HG03378 (cell line): ENCODE data around the gene GAS2L1.

Experiments used
- ATAC-seq: cut with Tn5 transposase; IDR thresholded peaks from one replicate; pipeline ENCODE4 v1.9.1; 2021; ENCODE audit warnings: mild to moderate bottlenecking, moderate library complexity; ENCODE audit not compliant: unreplicated experiment

The GAS2L1 gene

DNA sequence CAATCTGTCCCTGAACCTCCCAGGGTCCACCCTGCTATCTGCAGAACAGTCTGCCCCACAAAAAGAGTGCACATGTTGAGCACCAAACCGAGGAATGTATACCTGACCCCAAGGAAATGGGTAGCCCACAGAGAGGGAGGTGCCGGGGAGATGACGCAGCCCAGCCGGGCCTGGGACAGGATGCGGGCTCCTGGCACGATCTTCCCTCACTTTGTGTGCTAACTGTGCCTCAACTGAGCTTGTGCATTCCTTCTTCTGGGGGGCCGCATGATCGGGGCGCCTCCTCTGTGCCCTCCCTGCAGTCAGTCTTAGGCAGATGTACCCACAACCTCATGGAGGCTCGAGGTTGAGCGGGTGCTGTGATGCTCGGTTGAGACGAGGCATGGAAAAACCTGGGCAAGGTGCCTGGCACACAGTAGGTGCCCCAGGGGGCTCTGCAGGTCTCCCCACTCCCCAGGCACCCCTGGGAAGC is 2.4 kb downstream of the GAS2L1 start:
- ATAC-seq, result no peak

DNA sequence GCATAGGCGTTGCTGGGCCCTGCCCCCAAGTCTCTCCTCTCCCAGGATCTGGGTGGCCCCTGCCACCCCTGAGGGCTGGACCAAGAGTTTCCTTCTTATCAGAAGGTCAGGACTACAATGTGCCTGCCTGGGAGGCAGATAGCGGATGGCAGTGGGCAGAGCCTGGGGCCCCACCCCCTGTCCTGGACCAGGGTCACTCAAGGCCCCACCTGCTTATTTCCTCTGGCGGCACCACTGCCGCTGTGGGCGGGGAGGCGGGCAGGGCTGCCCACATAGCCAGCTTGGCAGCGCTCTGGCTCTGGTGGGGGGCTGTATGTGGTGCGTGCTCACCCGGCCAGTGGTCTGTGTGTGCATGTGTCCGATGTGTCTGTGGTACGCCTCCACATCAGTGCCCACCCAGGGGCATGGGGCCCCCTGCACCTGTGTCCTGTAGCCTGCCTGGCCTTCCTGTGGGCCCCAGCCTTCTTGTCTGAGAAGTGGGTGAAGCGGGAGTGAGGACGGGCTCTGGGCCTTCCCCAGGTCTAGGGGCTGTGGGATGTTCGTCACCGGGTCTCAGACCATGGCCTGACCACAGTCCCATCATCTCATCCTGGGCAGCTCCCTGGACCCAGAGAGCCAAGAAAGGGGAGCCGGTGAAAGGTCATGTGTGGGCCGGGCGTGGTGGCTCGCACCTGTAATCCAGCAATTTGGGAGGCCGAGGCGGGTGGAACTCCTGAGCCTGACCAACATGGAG is 3.0 kb downstream of the GAS2L1 start:
- no peak for ATAC-seq

DNA sequence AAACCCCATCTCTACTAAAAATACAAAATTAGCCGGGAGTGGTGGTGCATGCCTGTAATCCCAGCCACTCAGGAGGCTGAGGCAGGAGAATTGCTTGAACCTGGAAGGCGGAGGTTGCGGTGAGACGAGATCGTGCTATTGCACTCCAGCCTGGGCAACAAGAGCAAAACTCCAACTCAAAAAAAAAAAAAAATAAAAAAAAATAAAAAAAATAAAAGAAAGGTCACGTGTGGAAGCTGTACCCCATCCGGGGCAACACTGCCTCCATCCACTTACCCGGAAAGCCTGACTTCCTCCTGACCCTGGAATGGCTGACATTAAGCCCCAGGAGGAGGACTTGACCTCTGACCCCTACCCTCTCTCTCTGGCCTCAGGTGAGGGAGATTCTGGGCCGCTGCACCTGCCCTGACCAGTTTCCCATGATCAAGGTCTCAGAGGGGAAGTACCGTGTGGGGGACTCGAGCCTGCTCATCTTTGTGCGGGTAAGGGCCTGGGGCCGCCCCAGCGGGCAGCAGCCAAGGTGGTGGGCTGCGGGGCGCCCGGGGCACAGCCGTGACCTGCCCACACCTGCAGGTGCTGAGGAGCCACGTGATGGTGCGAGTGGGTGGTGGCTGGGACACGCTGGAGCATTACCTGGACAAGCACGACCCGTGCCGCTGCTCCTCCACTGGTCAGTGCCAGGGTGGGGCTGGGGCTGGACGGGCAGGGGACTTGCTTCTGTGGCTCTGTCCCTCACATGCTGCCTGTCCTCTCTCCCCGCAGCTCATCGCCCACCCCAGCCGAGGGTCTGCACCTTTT is 3.8 kb downstream of the GAS2L1 start:
- ATAC-seq, result no peak

DNA sequence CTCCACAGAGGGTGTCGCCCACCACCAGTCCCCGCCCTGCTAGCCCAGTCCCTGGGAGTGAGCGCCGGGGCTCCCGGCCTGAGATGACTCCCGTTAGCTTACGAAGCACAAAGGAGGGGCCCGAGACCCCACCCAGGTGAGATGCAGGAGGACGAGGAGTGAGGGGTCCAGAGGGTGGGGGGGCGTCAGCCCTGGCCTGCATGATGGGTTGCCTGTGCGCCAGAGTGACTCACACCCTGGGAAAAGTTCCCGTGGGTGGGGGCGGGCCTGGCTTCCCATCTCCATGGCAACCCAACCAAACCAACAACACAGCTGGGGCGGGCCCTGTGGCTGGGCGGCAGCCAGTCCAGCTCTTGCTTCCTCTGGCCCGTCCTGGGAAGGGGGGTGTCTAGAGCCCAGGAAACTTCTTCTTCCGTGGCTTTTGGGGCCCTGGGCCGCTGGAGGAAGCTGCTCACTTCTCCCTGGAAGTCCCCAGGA is 4.5 kb downstream of the GAS2L1 start:
- ATAC-seq, result no peak

DNA sequence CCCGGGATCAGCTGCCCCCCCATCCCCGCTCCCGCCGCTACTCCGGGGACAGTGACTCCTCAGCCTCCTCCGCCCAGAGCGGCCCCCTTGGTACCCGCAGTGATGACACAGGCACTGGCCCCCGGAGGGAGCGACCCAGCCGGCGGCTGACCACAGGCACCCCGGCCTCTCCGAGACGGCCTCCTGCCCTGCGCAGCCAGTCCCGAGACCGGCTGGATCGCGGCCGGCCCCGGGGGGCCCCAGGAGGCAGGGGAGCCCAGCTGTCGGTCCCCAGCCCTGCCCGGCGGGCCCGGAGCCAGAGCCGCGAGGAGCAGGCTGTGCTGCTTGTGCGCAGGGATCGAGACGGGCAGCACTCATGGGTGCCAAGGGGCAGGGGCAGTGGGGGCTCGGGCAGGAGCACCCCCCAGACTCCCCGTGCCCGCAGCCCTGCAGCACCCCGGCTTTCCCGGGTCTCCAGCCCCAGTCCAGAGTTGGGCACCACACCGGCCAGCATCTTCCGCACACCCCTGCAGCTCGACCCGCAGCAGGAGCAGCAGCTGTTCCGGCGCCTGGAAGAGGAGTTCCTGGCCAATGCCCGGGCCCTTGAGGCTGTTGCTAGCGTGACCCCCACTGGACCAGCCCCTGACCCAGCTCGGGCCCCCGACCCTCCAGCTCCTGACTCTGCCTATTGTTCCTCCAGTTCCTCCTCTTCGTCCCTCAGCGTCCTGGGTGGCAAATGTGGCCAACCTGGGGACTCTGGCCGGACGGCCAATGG is 5.2 kb downstream of the GAS2L1 start:
- ATAC-seq, result no peak

DNA sequence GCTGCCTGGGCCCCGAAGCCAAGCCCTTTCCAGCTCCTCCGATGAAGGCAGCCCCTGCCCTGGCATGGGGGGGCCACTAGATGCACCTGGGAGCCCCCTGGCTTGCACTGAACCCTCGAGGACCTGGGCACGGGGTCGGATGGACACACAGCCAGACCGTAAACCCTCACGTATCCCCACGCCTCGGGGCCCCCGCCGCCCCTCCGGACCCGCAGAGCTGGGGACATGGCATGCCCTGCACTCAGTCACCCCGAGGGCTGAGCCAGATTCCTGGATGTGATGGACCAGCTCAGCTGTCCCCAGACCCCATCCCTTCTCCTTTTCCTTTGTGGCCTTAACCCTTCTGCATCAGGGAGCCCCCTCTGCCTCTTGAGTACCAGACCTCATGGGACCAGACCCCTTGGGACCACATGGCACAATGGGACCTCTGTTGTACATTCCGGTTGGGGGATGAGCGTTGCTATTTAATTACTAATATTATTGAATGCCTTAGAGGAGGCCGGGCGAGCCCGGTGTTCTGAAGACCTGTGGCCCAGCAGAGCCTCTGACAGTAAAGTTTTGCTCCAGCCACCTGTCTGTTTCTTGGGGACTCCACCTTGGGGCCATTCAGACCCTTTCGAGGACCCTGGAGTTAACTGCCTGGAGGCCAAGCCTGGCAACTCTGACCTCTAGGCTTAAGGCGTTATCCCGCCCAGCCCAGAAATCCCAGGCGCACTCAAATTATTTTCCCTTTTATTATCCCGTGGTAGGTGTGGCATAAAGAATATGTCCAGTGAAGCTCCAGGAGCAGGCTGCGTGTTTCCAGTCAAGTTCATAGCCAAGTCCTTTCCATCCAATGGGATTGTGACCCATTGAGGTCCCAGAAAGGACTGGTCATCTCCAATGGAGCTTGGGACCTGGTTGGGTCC is 6.0 kb downstream of the GAS2L1 start:
- ATAC-seq, result no peak

DNA sequence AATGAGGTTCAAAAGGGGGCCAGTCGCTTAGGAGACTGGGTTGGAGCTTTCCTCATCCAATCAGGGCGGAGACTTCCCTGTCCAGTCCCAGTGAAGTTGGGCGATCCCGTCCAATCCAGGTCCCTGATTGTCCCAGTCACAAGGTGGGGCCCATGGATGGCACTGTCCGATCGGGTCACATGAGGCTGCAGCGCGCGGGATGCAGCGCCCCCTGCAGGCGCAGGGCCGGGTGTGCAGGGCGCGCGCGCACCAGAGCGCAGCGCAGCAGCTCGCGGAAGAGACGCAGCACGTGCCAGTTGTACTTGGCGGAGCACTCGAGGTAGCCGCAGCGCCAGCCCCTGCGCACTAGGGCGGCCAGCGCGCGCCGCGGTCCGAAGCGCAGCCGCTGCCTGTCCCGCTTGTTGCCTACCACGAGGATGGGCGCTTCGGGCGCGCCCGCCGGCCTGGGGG is 6.7 kb downstream of the GAS2L1 start:
- ATAC-seq, result no peak

DNA sequence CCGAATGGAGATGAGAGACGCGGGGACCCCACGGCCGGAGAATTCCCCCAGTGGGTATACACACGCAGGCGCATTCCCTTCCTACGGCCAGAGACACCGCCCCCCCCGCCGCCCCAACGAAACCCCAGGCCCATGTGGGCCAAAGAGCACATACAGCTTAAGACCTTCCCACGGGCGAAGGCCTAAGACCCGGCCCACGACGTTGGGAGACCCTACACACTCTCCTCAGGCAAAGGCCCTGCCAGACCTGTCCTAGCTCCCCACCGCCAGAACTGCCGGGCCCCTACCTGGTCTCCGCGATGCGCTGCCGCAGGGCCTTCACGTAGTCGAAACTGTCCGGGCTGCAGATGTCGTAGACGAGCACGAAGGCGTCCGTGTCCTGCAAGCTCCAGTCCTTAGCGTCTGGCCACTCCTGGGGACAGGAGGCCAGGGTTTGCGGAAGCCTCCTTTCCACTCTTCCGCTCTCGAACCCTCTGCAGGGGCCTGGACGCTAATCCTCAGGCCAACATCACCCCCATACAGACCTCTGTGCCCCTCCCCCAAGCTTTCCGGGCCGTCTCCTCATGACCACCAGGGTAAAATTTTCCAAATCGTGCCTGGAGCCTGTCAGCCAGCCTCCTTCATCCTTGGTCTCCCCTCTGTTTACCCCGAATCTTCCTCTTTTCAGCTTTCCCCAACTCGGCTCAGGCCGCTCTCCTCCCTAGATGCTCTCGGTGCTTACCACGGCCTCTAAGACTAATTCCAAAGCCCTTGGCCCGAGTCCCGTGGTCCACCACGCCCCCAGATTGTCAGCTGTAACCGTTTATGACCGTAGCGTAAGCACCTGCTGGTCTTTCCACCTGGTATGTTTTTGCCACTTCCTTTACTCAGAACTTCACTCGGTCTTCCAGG is 7.4 kb downstream of the GAS2L1 start:
- no peak for ATAC-seq

DNA sequence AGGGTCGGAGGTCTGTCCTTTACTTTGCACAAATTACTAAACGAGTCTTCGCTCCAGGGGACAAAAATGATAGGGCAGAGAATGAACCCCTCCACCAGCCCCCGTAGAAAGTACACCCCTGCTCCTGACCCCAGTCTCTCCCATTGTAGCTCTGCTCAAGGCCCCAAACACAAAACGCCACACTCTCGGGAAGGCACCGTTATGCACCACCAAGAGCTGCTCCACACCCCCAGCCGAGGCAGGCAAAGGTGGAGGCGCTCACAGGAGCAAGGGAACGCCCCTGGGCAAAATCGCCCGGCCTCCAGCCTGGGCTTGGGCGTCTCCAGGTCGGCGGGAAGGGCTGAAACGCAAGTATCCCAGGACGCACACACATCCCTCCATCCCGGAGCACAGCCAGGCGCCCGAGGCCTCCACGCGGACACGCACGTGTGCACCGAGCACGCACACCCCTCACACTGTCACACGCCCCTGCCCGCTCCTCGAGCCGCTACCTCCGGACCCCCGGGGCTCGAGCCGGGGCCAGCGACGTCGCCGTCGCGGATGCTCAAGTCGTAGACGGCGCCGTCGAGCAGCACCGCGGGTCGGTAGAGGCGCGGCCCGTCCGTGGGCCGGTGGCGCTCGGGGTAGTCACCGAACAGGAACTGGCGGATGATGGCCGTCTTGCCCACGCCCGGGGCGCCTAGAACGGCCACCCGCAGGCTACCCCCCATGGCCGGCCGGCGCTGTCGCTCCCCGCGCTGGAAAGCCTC is 8.3 kb downstream of the GAS2L1 start:
- no peak for ATAC-seq

DNA sequence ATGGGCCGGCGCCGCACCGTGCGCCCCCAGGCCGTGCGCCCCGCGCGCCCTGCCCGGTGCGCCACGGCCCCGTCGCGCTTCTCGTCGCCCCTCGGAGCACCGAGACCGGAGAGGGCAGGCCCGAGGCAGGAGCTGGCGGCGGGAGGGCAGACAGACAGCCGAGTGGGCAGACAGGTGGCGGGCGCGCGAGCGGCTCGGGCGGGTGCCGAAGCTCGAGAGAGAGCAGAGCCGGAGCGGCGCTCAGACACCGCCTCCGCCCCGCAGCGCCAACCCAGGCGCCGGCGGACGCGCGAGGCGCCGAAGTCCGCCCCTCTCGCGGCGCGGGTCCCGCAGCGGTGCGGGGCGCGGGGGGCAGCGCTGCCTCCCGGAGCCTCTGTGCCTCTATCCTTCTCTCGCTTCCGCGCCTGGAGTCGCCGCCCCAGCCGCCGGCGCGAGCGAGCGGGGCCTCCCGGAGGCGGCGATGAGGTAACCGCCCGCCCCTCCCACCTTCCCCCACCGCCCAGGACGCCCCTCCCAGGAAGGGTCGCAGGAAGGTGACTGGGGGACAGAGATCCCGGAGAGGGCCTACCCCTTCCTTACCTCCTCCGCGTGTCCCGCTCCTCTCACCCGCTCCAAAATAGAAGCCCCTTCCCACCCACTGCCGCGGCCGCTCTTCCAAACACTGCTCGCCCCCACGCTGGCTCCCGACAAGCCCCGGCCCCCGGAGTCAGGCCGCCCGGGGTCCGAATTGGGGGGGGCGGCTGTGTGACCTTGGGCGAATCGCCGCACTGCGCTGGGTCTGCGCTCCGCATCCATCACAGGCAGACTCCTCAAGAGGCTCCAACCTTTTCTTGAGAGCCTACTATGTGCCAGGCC is 9.1 kb downstream of the GAS2L1 start, which contains the start of gene RASL10A:
Gene RASL10A (minus strand): TSS at position 412 of the 855 bp plus-strand sequence. CDS start 451 bp downstream, outside the sequence.
- no peak for ATAC-seq

DNA sequence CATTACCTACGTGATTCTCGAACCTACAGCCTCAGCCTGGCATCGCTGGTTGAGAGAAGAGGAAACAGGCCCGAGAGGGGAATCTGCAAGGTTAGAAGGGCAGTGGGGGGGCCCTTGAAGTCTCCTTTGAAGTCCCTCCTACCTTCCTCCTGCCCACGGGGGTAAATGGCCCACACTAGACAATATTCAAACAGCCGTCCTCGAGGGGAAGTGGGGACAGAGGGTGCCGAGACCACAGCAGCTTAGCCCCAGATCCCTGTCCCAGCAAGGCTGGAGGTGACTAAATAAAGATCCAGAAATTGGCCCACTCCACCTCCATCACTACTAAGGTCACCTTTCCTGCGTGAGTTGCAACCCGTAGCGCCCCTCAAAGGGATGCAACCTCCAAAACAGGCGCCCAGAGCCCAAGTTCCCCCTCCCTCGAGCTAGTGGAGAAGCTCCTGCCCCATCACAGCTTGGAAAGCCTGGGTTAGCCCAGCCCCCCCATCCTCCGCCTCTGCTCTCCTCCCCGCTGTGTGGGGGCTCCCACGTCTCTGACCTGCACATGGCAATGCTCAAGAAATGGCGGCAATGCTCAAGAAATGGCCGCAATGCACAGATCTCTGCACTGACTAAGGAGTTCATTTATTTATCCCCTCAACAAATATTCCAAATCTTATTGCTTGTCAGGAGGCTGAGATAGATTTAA is 9.8 kb downstream of the GAS2L1 start:
- ATAC-seq, result no peak

DNA sequence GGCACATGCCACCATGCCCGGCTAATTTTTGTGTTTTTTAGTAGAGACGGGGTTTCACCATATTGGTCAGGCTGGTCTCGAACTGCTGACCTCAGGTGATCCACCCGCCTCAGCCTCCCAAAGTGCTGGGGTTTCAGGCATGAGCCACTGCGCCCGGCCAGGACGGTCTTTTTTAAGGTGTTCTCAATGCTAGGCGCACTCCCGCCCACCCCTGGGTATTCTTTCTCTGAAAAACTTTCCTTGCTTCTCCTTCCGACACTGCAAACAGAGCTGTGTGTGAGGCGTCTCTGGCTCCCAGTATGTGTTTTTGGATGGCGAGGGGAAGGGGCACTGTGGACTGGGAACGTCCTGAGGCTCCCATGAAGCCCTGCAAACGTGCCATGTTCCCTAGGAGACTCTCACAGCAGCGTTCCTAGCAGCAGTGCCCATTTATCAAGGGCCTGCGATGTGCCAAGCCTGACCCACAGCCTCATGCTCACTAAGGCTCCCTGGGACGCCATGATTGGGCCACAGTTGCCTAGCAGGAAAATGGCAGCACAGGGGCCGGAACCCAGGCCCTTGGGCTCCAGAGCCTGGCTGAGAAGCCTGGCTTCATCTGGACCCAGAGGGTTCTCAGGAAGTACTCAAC is 11.5 kb downstream of the GAS2L1 start:
- no peak for ATAC-seq

DNA sequence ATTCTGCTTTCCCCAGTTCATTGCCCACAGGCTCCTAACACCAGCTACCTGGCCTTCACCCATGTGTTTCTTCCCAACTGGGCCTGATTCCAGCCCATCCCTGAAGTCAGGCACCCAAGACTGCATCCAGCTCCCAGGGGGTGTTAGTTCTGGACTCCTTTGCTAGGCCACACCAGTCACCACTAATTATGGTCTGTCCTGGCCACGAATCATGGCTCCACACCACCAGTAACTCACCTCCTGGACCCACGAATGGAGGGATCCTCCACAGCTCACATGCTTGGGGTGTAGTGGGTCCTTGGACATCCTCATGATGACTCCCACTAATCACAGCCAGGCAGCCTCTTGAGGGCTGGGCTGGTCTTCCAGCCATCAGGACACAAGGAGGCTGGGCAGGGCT is 12.6 kb downstream of the GAS2L1 start:
- no peak for ATAC-seq

DNA sequence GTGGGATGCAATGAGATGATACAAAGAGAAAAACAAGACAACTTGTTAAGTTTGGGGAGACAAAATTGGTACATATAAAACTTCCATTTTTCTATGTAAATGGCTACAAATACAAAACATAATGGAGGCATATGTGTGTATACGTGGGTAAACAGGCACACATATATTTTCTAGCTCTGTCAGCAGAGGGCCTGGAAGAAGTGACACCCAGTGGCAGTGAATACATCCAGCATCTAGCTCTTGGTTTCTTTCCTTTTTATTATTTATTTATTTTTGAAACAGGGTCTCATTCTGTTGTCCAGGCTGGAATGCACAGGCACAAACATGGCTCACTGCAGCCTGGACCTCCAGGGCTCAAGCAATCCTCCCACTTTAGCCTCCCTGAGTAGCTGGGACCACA is 14.1 kb downstream of the GAS2L1 start:
- no peak for ATAC-seq

DNA sequence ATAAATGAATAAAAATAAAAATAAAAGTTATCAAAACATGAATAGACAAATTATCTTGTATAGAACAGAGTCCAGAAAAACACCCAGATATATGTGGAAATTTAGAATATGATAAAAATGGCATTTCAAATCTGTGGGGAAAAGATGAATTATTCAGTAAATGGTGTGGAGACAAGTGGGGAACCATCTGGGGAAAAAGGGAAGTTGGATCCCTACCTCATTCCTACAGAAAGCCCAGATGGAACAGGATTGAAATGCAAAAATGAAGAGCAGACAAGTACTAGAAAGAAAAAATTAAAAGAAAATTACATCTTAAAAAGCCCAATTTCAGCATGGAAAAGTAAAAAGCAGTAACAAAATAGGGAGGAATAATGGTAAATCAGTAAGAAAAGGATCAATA is 17.2 kb downstream of the GAS2L1 start:
- ATAC-seq, result no peak

DNA sequence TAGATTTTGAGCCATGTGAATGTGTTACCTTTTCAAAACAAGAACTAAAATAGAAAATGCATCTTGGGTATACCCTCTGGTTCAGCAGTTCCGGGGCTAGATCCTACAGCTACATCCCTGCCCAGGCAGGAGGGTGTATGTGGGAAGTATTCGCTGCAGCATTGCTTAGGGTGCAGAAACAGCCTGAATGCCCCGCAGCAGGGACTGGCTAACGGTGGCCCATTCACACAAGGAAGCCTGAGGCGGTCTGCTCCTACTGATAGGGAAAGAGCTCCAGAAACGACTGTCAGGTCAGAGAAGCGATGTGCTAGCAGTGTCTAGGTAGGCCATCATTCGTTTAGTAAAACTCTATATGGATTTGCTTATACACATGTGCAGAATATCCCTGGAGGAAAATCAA is 18.9 kb downstream of the GAS2L1 start:
- no peak for ATAC-seq
